ENCODE measurements around the gene NRIP3. TPM values are rescaled to one million over a fixed set of nuclear protein-coding genes. Genes with fewer than 3 reads are reported as not detected.

The NRIP3 gene
- total RNA-seq, 4 donors from 2014 or later, result 0.80 to 1.7 TPM; not detected in 2

DNA sequence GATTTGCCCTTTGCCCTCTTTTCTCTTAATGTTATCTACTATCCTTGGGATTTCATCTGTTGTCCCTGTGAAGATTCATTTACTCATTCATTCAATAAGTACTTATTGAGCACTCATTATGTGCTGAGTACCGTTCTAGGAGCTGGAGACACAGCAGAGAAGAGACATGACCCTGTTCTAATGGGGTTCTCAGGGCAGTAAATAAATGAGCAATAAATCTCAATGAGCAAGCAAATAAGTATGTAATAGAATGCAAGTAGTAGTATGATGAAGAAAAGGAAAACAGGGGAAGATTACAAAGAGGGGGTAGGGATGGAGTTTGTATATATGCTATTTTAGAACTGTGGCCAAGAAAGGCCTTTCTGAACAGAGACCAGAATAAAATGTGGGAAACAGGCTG lies 34.2 kb upstream of the NRIP3 start:
- no peak overlapping the region for H3K4me3 ChIP-seq
- H3K27me3 ChIP-seq, result no peaks in the 10 kb centered on the region
- no peak for TF ChIP-seq POLR2A (IDR thresholded peaks at IDR 0.05)
- no peak for TF ChIP-seq CTCF (IDR thresholded peaks at IDR 0.05)
- no peak overlapping the region for H3K27ac ChIP-seq
- H3K9me3 ChIP-seq, result no peaks in the 10 kb centered on the region
- no peaks in the 10 kb centered on the region for H3K36me3 ChIP-seq
- no peak for DNase-seq
- no peaks in the 10 kb centered on the region for H3K4me1 ChIP-seq

GRCh38 chr11:9037046-9037780 lies 33.4 kb upstream of the NRIP3 start:
- H3K4me3 ChIP-seq, result no peak overlapping the region
- no peak overlapping the region for H3K27ac ChIP-seq
- H3K9me3 ChIP-seq, result no peaks in the 10 kb centered on the region
- H3K27me3 ChIP-seq, result no peaks in the 10 kb centered on the region
- no peaks in the 10 kb centered on the region for H3K36me3 ChIP-seq
- no peak for DNase-seq
- no peaks in the 10 kb centered on the region for H3K4me1 ChIP-seq
- TF ChIP-seq POLR2A (IDR thresholded peaks at IDR 0.05), result no peak
- no peak for TF ChIP-seq CTCF (IDR thresholded peaks at IDR 0.05)

DNA sequence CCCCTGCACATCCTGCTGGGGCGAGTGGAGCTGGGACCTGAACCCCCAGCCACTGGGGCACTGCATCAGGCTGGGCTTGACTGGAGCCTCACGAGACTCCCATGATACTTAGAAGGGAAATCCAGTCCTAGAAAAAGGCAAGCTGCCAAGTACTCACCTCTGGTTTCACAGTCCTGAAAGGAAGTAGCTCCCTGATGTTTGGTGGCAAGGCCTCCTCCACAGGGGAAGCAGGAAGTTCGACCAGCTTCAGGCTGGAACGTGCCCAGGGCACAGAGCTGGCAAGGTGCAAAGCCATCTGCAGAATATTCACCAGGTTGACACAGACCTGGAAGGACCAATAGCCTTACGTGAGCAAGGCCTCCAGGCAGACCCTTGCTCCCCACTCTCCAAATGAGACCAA lies 26.8 kb upstream of the NRIP3 start:
- H3K27ac ChIP-seq, result no peak overlapping the region
- no peaks in the 10 kb centered on the region for H3K4me1 ChIP-seq
- no peaks in the 10 kb centered on the region for H3K36me3 ChIP-seq
- H3K27me3 ChIP-seq, result no peaks in the 10 kb centered on the region
- H3K4me3 ChIP-seq, result no peak overlapping the region
- no peak for DNase-seq
- TF ChIP-seq POLR2A (IDR thresholded peaks at IDR 0.05) (no peak), CTCF (IDR thresholded peaks at IDR 0.05) (no peak)
- no peaks in the 10 kb centered on the region for H3K9me3 ChIP-seq

DNA sequence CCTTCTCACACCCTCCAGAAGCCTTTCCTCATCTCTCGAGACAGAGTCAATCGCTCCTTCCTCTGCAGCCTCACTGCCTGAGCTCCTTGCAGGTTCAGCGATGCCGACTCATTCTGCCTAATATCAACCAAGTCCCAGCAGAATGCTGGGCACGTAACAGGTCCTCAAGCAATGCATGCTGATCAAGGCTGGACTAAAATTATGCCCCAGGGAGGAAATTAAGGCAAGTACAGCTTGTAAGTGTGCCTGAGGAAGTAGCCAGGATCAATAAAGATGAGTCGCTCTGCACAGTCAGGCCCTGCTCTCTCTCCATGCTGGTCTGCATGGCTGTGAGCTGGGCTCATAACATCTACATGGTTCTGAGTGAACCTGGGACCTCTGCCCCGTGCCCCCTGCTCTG lies 25.6 kb upstream of the NRIP3 start:
- no peak for DNase-seq
- Histone ChIP-seq H3K4me3 (no peak overlapping the region), H3K27ac (no peak overlapping the region), H3K9me3 (no peaks in the 10 kb centered on the region), H3K36me3 (no peaks in the 10 kb centered on the region), H3K4me1 (no peaks in the 10 kb centered on the region), H3K27me3 (no peaks in the 10 kb centered on the region)
- no peak for TF ChIP-seq POLR2A (IDR thresholded peaks at IDR 0.05)
- TF ChIP-seq CTCF (IDR thresholded peaks at IDR 0.05), result no peak

GRCh38 chr11:9028581-9028980 lies 24.8 kb upstream of the NRIP3 start:
- no peaks in the 10 kb centered on the region for H3K36me3 ChIP-seq
- no peak overlapping the region for H3K4me3 ChIP-seq
- no peaks in the 10 kb centered on the region for H3K4me1 ChIP-seq
- no peak for TF ChIP-seq POLR2A (IDR thresholded peaks at IDR 0.05)
- TF ChIP-seq CTCF (IDR thresholded peaks at IDR 0.05), result no peak
- H3K9me3 ChIP-seq, result no peaks in the 10 kb centered on the region
- no peaks in the 10 kb centered on the region for H3K27me3 ChIP-seq
- no peak for DNase-seq
- no peak overlapping the region for H3K27ac ChIP-seq

Data from Peyer's patch (tissue), 4 donors.